GM21576 (cell line): ENCODE data around the gene ZDHHC14.

ENCODE experiments used
- ATAC-seq: cut with Tn5 transposase; IDR thresholded peaks from one replicate; pipeline ENCODE4 v1.9.1; 2021; ENCODE audit warnings: mild to moderate bottlenecking, moderate library complexity; ENCODE audit not compliant: unreplicated experiment

Gene ZDHHC14

GRCh38 chr6:157528931-157529653 is 148.1 kb downstream of the ZDHHC14 start:
- no peak for ATAC-seq

GRCh38 chr6:157529654-157530039 is 148.7 kb downstream of the ZDHHC14 start:
- no peak for ATAC-seq

GRCh38 chr6:157530126-157530525 is 149.1 kb downstream of the ZDHHC14 start:
- no peak for ATAC-seq

- no peak for ATAC-seq
Observed at GRCh38 chr6:157530724-157531168, 149.8 kb downstream of the ZDHHC14 start.

GRCh38 chr6:157531169-157531985 is 150.4 kb downstream of the ZDHHC14 start:
- no peak for ATAC-seq

GRCh38 chr6:157531986-157532365 is 151.0 kb downstream of the ZDHHC14 start:
- no peak for ATAC-seq

- ATAC-seq = no peak
Observed at GRCh38 chr6:157533048-157533871, 152.3 kb downstream of the ZDHHC14 start.

GRCh38 chr6:157534134-157534871 is 153.3 kb downstream of the ZDHHC14 start:
- ATAC-seq = no peak

GRCh38 chr6:157534977-157535339 is 154.0 kb downstream of the ZDHHC14 start:
- ATAC-seq = no peak

- ATAC-seq = peak; percentile 41
Observed at GRCh38 chr6:157535340-157536222, 154.6 kb downstream of the ZDHHC14 start.

GRCh38 chr6:157536223-157536545 is 155.2 kb downstream of the ZDHHC14 start:
- ATAC-seq = peak; percentile 41

- ATAC-seq = no peak
Observed at GRCh38 chr6:157537556-157537955, 156.6 kb downstream of the ZDHHC14 start.

GRCh38 chr6:157538168-157538567 is 157.2 kb downstream of the ZDHHC14 start:
- no peak for ATAC-seq

- ATAC-seq = no peak
Observed at GRCh38 chr6:157538698-157539097, 157.7 kb downstream of the ZDHHC14 start.

- ATAC-seq = no peak
Observed at GRCh38 chr6:157539421-157539822, 158.4 kb downstream of the ZDHHC14 start.

GRCh38 chr6:157539900-157540752 is 159.1 kb downstream of the ZDHHC14 start:
- no peak for ATAC-seq

- ATAC-seq = no peak
Observed at GRCh38 chr6:157541618-157542413, 160.8 kb downstream of the ZDHHC14 start.
